Measurements from ENCODE around the gene RNF10.

GRCh38 chr12:120588948-120589930 is 55.1 kb downstream of the RNF10 start:
- TF ChIP-seq GATA2 (IDR thresholded peaks at IDR 0.05; ENCODE audit: low read depth, low read length) (no peak), GATA3 (IDR thresholded peaks at IDR 0.05; ENCODE audit: low read depth, low read length) (no peak)
